ENCODE data around the gene GPATCH4.
"Not testable (repeated sequence)": the region's sequence is repeated elsewhere in the genome, so short reads cannot be mapped to it uniquely, and the experiment has no call there.

Gene GPATCH4

GRCh38 chr1:156581661-156582387 is 19.5 kb downstream of the GPATCH4 start:
- peak in 1 of 2 donors; percentile 39 for DNase-seq (ENCODE audit: extremely low read depth in 1 of 2, low read depth in 1 of 2)

GRCh38 chr1:156579472-156579871 is 21.8 kb downstream of the GPATCH4 start, which contains the start of gene TTC24:
Gene TTC24, plus strand, starts transcription at chr1:156579723. Its CDS starts 1,642 bp downstream, at chr1:156581365.
- no peak for DNase-seq (ENCODE audit: extremely low read depth in 1 of 2, low read depth in 1 of 2)

GRCh38 chr1:156578055-156578454 is 23.2 kb downstream of the GPATCH4 start:
- DNase-seq (ENCODE audit: extremely low read depth in 1 of 2, low read depth in 1 of 2) = no peak

- no peak for DNase-seq (ENCODE audit: extremely low read depth in 1 of 2, low read depth in 1 of 2)
Observed at GRCh38 chr1:156577550-156577949, 23.7 kb downstream of the GPATCH4 start.

GRCh38 chr1:156574039-156574633 is 27.1 kb downstream of the GPATCH4 start:
- no peak for DNase-seq (ENCODE audit: extremely low read depth in 1 of 2, low read depth in 1 of 2)

- no peak for DNase-seq (ENCODE audit: extremely low read depth in 1 of 2, low read depth in 1 of 2)
Observed at GRCh38 chr1:156572663-156573018, 28.6 kb downstream of the GPATCH4 start.

GRCh38 chr1:156571919-156572662 is 29.2 kb downstream of the GPATCH4 start, which contains the start of gene IQGAP3:
Gene IQGAP3, minus strand, starts transcription at chr1:156572565. Its CDS starts 36 bp downstream, at chr1:156572529.
- DNase-seq (ENCODE audit: extremely low read depth in 1 of 2, low read depth in 1 of 2) = peak; percentile 41 to 59

GRCh38 chr1:156571261-156571852 is 29.9 kb downstream of the GPATCH4 start:
- no peak for DNase-seq (ENCODE audit: extremely low read depth in 1 of 2, low read depth in 1 of 2)

- no peak for DNase-seq (ENCODE audit: extremely low read depth in 1 of 2, low read depth in 1 of 2)
Observed at GRCh38 chr1:156566436-156566835, 34.8 kb downstream of the GPATCH4 start.

GRCh38 chr1:156565519-156565918 is 35.8 kb downstream of the GPATCH4 start:
- no peak for DNase-seq (ENCODE audit: extremely low read depth in 1 of 2, low read depth in 1 of 2)

- no peak for DNase-seq (ENCODE audit: extremely low read depth in 1 of 2, low read depth in 1 of 2)
Observed at GRCh38 chr1:156560585-156561163, 40.6 kb downstream of the GPATCH4 start.

- no peak for DNase-seq (ENCODE audit: extremely low read depth in 1 of 2, low read depth in 1 of 2)
Observed at GRCh38 chr1:156559797-156560385, 41.4 kb downstream of the GPATCH4 start.

- no peak for DNase-seq (ENCODE audit: extremely low read depth in 1 of 2, low read depth in 1 of 2)
Observed at GRCh38 chr1:156559086-156559796, 42.0 kb downstream of the GPATCH4 start.

- DNase-seq (ENCODE audit: extremely low read depth in 1 of 2, low read depth in 1 of 2) = no peak
Observed at GRCh38 chr1:156556354-156556753, 44.9 kb downstream of the GPATCH4 start.

GRCh38 chr1:156555715-156556114 is 45.6 kb downstream of the GPATCH4 start:
- no peak for DNase-seq (ENCODE audit: extremely low read depth in 1 of 2, low read depth in 1 of 2)

- no peak for DNase-seq (ENCODE audit: extremely low read depth in 1 of 2, low read depth in 1 of 2)
Observed at GRCh38 chr1:156554971-156555370, 46.3 kb downstream of the GPATCH4 start.

- DNase-seq (ENCODE audit: extremely low read depth in 1 of 2, low read depth in 1 of 2) = no peak
Observed at GRCh38 chr1:156553860-156554485, 47.3 kb downstream of the GPATCH4 start.

GRCh38 chr1:156552937-156553336 is 48.3 kb downstream of the GPATCH4 start:
- not testable (repeated sequence) for DNase-seq (ENCODE audit: extremely low read depth in 1 of 2, low read depth in 1 of 2)

GRCh38 chr1:156552518-156552917 is 48.8 kb downstream of the GPATCH4 start:
- no peak for DNase-seq (ENCODE audit: extremely low read depth in 1 of 2, low read depth in 1 of 2)
